A673 (cell line): ENCODE measurements around the gene KLRD1. TPM values are rescaled to one million over a fixed set of nuclear protein-coding genes. Genes with fewer than 3 reads are reported as not detected.

Source experiments
- BruUV-seq: library from RNA; stranded (reverse); fragments of 400-500 nt; replicated peaks from 2 replicates; lab custom pipeline; 2021; lab: Mats Ljungman, UMichigan
- CTCF ChIA-PET: fragments of 300-600 bp; sonication (Branson Sonifier 250); formaldehyde crosslinking; loops from one replicate; lab custom pipeline; 2022; ENCODE audit warnings: antibody characterized with exemption; lab: Charles Lee
- POLR2A ChIA-PET: fragments of 300-600 bp; sonication (Branson Sonifier 250); formaldehyde crosslinking; loops from one replicate; lab custom pipeline; 2022; ENCODE audit warnings: antibody characterized with exemption; ENCODE audit not compliant: low non-redundant PET; lab: Charles Lee
- DNase-seq: peaks from one replicate; pipeline ENCODE4 v3.0.0-alpha.2; 2015; ENCODE audit warnings: low spot score
- H3K27ac ChIP-seq: fragments of 200-600 bp; sonication (generic); 2 replicates; pipeline ENCODE4 v1.5.1; 2016; ENCODE audit warnings: mixed run types, low read depth, mild to moderate bottlenecking, mixed read lengths, antibody characterized with exemption, low read length; ENCODE audit not compliant: poor library complexity, severe bottlenecking
- H3K27me3 ChIP-seq: fragments of 200-600 bp; sonication (generic); replicated peaks from 2 replicates; pipeline ENCODE4 v1.6.1; 2017; ENCODE audit warnings: mixed run types, low read depth, mild to moderate bottlenecking, mixed read lengths, antibody characterized with exemption, low read length; ENCODE audit not compliant: insufficient read depth, poor library complexity
- H3K36me3 ChIP-seq: fragments of 200-600 bp; sonication (generic); 2 replicates; pipeline ENCODE4 v1.6.1; 2016; ENCODE audit warnings: mixed run types, mild to moderate bottlenecking, mixed read lengths, antibody characterized with exemption, low read length; ENCODE audit not compliant: insufficient read depth, poor library complexity, severe bottlenecking
- H3K4me1 ChIP-seq: fragments of 200-600 bp; sonication (generic); 2 replicates; pipeline ENCODE4 v1.6.1; 2017; ENCODE audit warnings: mixed run types, mild to moderate bottlenecking, mixed read lengths, antibody characterized with exemption, low read length; ENCODE audit not compliant: insufficient read depth, poor library complexity, severe bottlenecking
- H3K4me3 ChIP-seq: fragments of 200-600 bp; sonication (generic); 2 replicates; pipeline ENCODE4 v1.5.1; 2016; ENCODE audit warnings: low read depth, mixed run types, mild to moderate bottlenecking, mixed read lengths, low read length; ENCODE audit not compliant: poor library complexity, severe bottlenecking
- H3K9me3 ChIP-seq: fragments of 200-600 bp; sonication (generic); 2 replicates; pipeline ENCODE4 v1.6.1; 2016; ENCODE audit warnings: mixed run types, low read depth, mild to moderate bottlenecking, mixed read lengths, antibody characterized with exemption, low read length; ENCODE audit not compliant: poor library complexity, severe bottlenecking
- EZH2 ChIP-seq: fragments of 200-600 bp; sonication (generic); IDR thresholded peaks from 2 replicates; pipeline ENCODE4 v1.6.1; 2017; ENCODE audit warnings: borderline replicate concordance, low read depth, mild to moderate bottlenecking, mixed read lengths, antibody characterized with exemption, low read length; ENCODE audit not compliant: poor library complexity, severe bottlenecking
- intact Hi-C: fragments of 100-400 bp; cut with micrococcal nuclease; formaldehyde crosslinking; loops from one replicate; pipeline ENCODE4 v1.10.0; 2022; ENCODE audit not compliant: unreplicated experiment
- total RNA-seq: library from RNA; stranded (reverse); gene quantifications from 2 replicates; pipeline ENCODE4 v1.2.3, GENCODE V29; 2021
- TF ChIP-seq, protein P1 (sequence below): fragments of 300-800, 200-600 bp; sonication (generic); conservative IDR thresholded peaks from 2 replicates; pipeline ENCODE4 v1.5.1; 2017; ENCODE audit warnings: low read depth, mild to moderate bottlenecking, antibody characterized with exemption, low read length, moderate library complexity, mixed read lengths

KLRD1 gene
- total RNA-seq, 1 experiment from 2014 or later: 0.02 TPM

DNA sequence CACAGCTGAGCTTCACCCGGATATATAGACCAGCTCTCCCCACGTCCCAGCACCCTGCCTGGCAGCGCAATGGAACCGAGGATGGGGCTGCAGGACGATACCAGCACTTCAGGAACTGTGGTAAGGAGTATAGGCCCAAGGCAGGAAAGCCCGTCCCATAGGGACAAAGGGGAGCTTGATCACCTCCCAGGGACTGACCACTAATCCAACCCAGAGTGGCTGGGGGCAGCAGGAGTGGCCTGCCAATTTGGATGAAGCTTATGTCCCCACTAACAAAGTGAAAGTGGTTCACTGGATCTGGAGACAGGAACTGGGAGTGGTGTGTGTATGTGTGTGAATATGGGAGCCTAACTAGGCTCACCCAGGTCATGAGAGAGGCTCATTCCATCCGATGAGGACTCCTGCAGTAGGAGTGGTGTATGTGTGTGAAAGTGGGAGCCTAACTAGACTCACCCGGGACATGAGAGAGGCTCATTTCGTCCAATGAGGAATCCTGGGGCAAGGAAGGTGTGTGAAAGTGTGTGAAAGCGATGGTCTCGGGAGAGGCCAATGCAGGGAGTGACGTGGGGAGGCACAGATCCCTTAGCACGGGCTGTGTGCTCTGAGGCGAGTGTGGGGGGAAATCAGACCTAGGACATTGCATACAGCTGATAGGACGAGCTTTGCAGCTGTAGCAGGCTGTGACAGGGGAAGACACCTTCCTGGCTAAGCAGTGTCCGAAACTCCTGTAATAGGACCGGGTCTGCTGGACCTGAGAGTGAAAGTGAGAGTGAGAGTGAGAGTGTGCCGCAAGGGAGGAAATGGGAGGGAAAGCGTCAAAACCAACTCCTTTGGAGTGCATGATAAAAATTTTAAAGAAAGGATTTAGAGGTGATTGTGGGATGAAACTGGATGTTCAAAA, 56.5 kb downstream of the KLRD1 start:
- peaks cover 28% of the 10 kb centered on the region for H3K4me1 ChIP-seq
- peak overlapping the region; percentile 69 for H3K27ac ChIP-seq
- intact Hi-C loops: no loop called here
- no TSS peak for BruUV-seq
- peak overlapping the region; percentile 55 for H3K4me3 ChIP-seq
- H3K27me3 ChIP-seq: no peaks in the 10 kb centered on the region
- POLR2A ChIA-PET: no interaction called here
- no peaks in the 10 kb centered on the region for H3K9me3 ChIP-seq
- no peaks in the 10 kb centered on the region for H3K36me3 ChIP-seq
- TF ChIP-seq, protein P1, sequence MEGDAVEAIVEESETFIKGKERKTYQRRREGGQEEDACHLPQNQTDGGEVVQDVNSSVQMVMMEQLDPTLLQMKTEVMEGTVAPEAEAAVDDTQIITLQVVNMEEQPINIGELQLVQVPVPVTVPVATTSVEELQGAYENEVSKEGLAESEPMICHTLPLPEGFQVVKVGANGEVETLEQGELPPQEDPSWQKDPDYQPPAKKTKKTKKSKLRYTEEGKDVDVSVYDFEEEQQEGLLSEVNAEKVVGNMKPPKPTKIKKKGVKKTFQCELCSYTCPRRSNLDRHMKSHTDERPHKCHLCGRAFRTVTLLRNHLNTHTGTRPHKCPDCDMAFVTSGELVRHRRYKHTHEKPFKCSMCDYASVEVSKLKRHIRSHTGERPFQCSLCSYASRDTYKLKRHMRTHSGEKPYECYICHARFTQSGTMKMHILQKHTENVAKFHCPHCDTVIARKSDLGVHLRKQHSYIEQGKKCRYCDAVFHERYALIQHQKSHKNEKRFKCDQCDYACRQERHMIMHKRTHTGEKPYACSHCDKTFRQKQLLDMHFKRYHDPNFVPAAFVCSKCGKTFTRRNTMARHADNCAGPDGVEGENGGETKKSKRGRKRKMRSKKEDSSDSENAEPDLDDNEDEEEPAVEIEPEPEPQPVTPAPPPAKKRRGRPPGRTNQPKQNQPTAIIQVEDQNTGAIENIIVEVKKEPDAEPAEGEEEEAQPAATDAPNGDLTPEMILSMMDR: no peak
- TF ChIP-seq EZH2: no peak
- CTCF ChIA-PET: no interaction called here
- peak; percentile 48 for DNase-seq

DNA sequence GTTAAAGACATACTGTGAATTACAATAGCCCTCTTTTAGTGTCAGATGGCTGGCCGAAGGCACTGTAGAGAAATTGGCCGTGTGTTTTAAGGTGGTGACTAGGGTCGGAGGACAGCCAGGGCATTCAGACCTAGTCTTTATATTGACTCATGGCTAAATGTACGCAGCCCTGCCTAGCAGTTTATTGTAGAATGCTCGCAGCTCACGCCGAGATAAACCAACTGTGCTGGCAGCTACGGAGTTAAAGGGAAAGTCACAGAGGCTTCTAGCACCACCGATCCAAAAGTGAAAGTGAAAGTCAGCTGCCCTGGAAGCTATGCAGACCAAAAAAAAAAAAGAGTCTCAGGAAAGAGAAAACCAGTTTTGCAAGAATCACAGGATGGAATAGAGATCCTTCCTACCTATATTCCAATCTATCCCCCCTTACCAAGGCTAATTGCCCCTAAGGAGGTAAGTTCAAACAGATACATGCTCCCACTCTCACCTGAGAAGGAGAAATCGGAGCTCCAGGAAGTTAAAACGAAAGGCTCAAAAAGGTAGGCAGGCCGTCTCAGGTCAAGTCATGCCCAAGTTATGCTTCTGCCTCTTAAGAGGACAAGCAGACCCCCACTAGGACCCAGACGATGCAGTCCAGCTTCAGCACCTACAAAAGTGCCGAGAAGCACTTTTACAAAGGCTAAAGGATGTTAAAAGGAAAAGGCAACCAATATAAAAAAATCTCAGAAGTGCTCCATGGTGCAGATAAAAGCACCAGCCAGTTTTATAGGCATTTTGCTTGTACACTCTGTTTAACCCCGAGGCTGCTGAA, 57.3 kb downstream of the KLRD1 start:
- intact Hi-C loops: no loop called here
- Histone ChIP-seq H3K36me3 (no peaks in the 10 kb centered on the region), H3K4me3 (peak overlapping the region; percentile 55), H3K4me1 (peaks cover 28% of the 10 kb centered on the region), H3K9me3 (no peaks in the 10 kb centered on the region), H3K27me3 (no peaks in the 10 kb centered on the region), H3K27ac (peak overlapping the region; percentile 69)
- peak; percentile 73 for DNase-seq
- TF ChIP-seq, protein P1: no peak
- TF ChIP-seq EZH2: no peak
- ChIA-PET POLR2A (no interaction called here), CTCF (no interaction called here)
- no TSS peak for BruUV-seq

DNA sequence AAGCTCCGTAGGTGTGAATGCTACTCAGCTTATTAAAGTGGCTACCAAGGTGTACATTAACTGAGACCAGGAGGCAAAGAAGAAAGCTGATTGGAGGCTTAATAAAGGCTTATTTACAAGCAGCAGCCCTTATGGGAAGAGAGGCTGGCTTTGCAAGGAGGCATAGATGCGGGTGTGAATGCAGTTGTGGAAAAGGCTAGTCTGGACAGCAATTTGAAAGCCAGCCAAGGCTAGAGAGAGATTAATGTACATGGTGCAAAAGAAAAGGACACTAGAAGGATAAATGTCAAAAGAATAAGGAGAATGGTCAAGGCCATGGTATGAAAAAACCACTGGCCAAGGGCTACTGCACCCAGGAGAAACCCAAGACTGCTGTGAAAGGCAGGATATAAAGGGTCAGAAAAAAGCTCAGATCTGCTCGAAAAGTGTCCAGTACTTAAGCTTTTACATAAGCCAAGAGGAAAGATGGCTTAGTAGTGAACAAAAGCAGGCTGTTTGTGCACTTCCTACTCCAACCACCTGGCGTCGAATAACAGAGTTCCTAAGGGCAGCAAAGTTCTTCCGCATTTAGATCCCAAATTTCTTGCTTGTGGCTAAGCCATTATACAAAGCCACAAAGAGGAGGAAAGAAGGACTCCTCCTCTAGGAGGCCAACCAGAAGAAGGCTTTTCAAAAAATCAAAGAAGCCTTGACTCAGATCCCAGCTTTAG, 58.2 kb downstream of the KLRD1 start:
- no peak for DNase-seq
- BruUV-seq: no TSS peak

More for the DNA sequence above, 58.2 kb downstream of the KLRD1 start:
- Histone ChIP-seq H3K9me3 (no peaks in the 10 kb centered on the region), H3K4me1 (peaks cover 28% of the 10 kb centered on the region), H3K27me3 (no peaks in the 10 kb centered on the region), H3K27ac (peak overlapping the region; percentile 56), H3K36me3 (no peaks in the 10 kb centered on the region), H3K4me3 (peak overlapping the region; percentile 55)
- TF ChIP-seq EZH2: no peak
- TF ChIP-seq, protein P1: 0 out of 2 replicates have a peak, but pooled peaks have one; percentile 16
- CTCF ChIA-PET: no interaction called here
- POLR2A ChIA-PET: no interaction called here
- intact Hi-C loops: no loop called here
